Astrocyte (in vitro differentiated cells and primary cell): Measurements from ENCODE around the gene TMEM92. TPM values are rescaled to one million over a fixed set of nuclear protein-coding genes. Genes with fewer than 3 reads are reported as not detected.
A peak's percentile ranks its signal among the peaks of the same experiment; 100 is the strongest.

Source experiments
- DNase-seq: peaks from one replicate; pipeline ENCODE4 v3.0.0-alpha.2; 2010; ENCODE audit warnings: low read depth
- FAIRE-seq: peaks from 2 replicates; lab custom pipeline; 2011; peaks lifted over from hg19 to GRCh38; lab: Jason Lieb, UNC
- H2AFZ ChIP-seq: 2 replicates; pipeline ENCODE4 v1.6.0; 2012; ENCODE audit warnings: low read depth, low read length, inconsistent platforms
- H3K27ac ChIP-seq: 2 replicates; pipeline ENCODE4 v1.5.1; 2011; ENCODE audit warnings: low read depth, low read length, inconsistent platforms
- H3K27me3 ChIP-seq: 2 replicates; pipeline ENCODE4 v1.6.0; 2011; ENCODE audit warnings: low read length, inconsistent platforms; ENCODE audit not compliant: insufficient read depth
- H3K36me3 ChIP-seq: 2 replicates; pipeline ENCODE4 v1.5.1; 2011; ENCODE audit warnings: low read length, inconsistent platforms; ENCODE audit not compliant: insufficient read depth
- H3K4me1 ChIP-seq: 2 replicates; pipeline ENCODE4 v1.5.1; 2011; ENCODE audit warnings: low read length, inconsistent platforms; ENCODE audit not compliant: insufficient read depth
- H3K4me2 ChIP-seq: 2 replicates; pipeline ENCODE4 v1.6.0; 2012; ENCODE audit warnings: low read length, inconsistent platforms
- H3K4me3 ChIP-seq: 2 replicates; pipeline ENCODE4 v1.5.1; 2011; ENCODE audit warnings: low read depth, mild to moderate bottlenecking, low read length, inconsistent platforms; ENCODE audit not compliant: insufficient read depth
- H3K79me2 ChIP-seq: 2 replicates; pipeline ENCODE4 v1.6.0; 2012; ENCODE audit warnings: mild to moderate bottlenecking, low read length, inconsistent platforms; ENCODE audit not compliant: insufficient read depth
- H3K9ac ChIP-seq: 2 replicates; pipeline ENCODE4 v1.6.0; 2012; ENCODE audit warnings: mild to moderate bottlenecking, low read length, inconsistent platforms
- H3K9me3 ChIP-seq: 2 replicates; pipeline ENCODE4 v1.5.1; 2012; ENCODE audit warnings: low read depth, mild to moderate bottlenecking, low read length, inconsistent platforms; ENCODE audit not compliant: insufficient read depth
- H4K20me1 ChIP-seq: 2 replicates; pipeline ENCODE4 v1.6.0; 2012; ENCODE audit warnings: low read length, inconsistent platforms; ENCODE audit not compliant: insufficient read depth
- H3K27ac Mint-ChIP-seq: one replicate; pipeline ENCODE4 v1.8.0; 2021; ENCODE audit warnings: mild to moderate bottlenecking, mixed read lengths; ENCODE audit not compliant: unreplicated experiment
- H3K27me3 Mint-ChIP-seq: one replicate; pipeline ENCODE4 v1.8.0; 2021; ENCODE audit warnings: low read depth, mixed read lengths; ENCODE audit not compliant: unreplicated experiment
- H3K36me3 Mint-ChIP-seq: one replicate; pipeline ENCODE4 v1.8.0; 2021; ENCODE audit warnings: low read depth, mixed read lengths; ENCODE audit not compliant: unreplicated experiment
- H3K4me1 Mint-ChIP-seq: one replicate; pipeline ENCODE4 v1.8.0; 2021; ENCODE audit warnings: low read depth, mixed read lengths; ENCODE audit not compliant: unreplicated experiment
- H3K4me3 Mint-ChIP-seq: one replicate; pipeline ENCODE4 v1.8.0; 2021; ENCODE audit warnings: mild to moderate bottlenecking, moderate library complexity, mixed read lengths; ENCODE audit not compliant: unreplicated experiment
- H3K9me3 Mint-ChIP-seq: one replicate; pipeline ENCODE4 v1.8.0; 2021; ENCODE audit warnings: mild to moderate bottlenecking, mixed read lengths; ENCODE audit not compliant: unreplicated experiment
- EZH2 ChIP-seq: IDR thresholded peaks from 2 replicates; pipeline ENCODE4 v1.6.1; 2012; ENCODE audit warnings: mild to moderate bottlenecking, low read length, inconsistent platforms; ENCODE audit not compliant: insufficient read depth
- total RNA-seq: library from RNA; stranded (reverse); gene quantifications from 2 replicates; pipeline ENCODE4 v1.2.1, GENCODE V29; 2021
- TF ChIP-seq, protein P1 (sequence below): IDR thresholded peaks from 2 replicates; pipeline ENCODE4 v1.5.1; 2011; ENCODE audit warnings: low read depth, mild to moderate bottlenecking, inconsistent platforms, low read length, moderate library complexity; ENCODE audit not compliant: insufficient read depth

Gene TMEM92
- total RNA-seq, 1 donor from 2014 or later: 18.3 TPM

- Histone ChIP-seq H3K36me3 (no peaks in the 10 kb centered on the region), H3K4me1 (peaks cover 56% of the 10 kb centered on the region), H3K4me2 (peak overlapping the region; percentile 90), H3K9ac (peak overlapping the region; percentile 87), H3K79me2 (peaks cover 39% of the 10 kb centered on the region), H2AFZ (peak overlapping the region; percentile 29), H3K27me3 (no peaks in the 10 kb centered on the region), H3K27ac (peak overlapping the region; percentile 70), H3K4me3 (no peak overlapping the region), H3K9me3 (no peaks in the 10 kb centered on the region), H4K20me1 (no peaks in the 10 kb centered on the region)
- Mint-ChIP-seq H3K36me3 (peaks cover 4% of the 10 kb centered on the region), H3K4me1 (peaks cover 50% of the 10 kb centered on the region), H3K27ac (no peak overlapping the region), H3K4me3 (peak overlapping the region; percentile 85), H3K27me3 (no peaks in the 10 kb centered on the region), H3K9me3 (no peaks in the 10 kb centered on the region)
- DNase-seq (no peak), FAIRE-seq (no peak)
- no peak for TF ChIP-seq EZH2
- TF ChIP-seq, protein P1, sequence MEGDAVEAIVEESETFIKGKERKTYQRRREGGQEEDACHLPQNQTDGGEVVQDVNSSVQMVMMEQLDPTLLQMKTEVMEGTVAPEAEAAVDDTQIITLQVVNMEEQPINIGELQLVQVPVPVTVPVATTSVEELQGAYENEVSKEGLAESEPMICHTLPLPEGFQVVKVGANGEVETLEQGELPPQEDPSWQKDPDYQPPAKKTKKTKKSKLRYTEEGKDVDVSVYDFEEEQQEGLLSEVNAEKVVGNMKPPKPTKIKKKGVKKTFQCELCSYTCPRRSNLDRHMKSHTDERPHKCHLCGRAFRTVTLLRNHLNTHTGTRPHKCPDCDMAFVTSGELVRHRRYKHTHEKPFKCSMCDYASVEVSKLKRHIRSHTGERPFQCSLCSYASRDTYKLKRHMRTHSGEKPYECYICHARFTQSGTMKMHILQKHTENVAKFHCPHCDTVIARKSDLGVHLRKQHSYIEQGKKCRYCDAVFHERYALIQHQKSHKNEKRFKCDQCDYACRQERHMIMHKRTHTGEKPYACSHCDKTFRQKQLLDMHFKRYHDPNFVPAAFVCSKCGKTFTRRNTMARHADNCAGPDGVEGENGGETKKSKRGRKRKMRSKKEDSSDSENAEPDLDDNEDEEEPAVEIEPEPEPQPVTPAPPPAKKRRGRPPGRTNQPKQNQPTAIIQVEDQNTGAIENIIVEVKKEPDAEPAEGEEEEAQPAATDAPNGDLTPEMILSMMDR: no peak
Observed at GRCh38 chr17:50273654-50274040, 619 bp upstream of the TMEM92 start.

GRCh38 chr17:50274897-50275221, 593 bp downstream of the TMEM92 start:
- H3K79me2 ChIP-seq: peaks cover 28% of the 10 kb centered on the region
- Mint-ChIP-seq H3K4me3 (peak overlapping the region; percentile 85), H3K4me1 (peaks cover 47% of the 10 kb centered on the region), H3K27ac (no peak overlapping the region), H3K9me3 (no peaks in the 10 kb centered on the region), H3K36me3 (peaks cover 8% of the 10 kb centered on the region), H3K27me3 (no peaks in the 10 kb centered on the region)
- no peak for DNase-seq
- no peak overlapping the region for H3K4me3 ChIP-seq
- TF ChIP-seq, protein P1: no peak
- no peak for TF ChIP-seq EZH2
- no peaks in the 10 kb centered on the region for H3K27me3 ChIP-seq
- H3K9ac ChIP-seq: peak overlapping the region; percentile 10
- peak overlapping the region; percentile 51 for H3K4me2 ChIP-seq
- H3K4me1 ChIP-seq: peaks cover 57% of the 10 kb centered on the region
- H3K36me3 ChIP-seq: no peaks in the 10 kb centered on the region
- FAIRE-seq: no peak
- no peaks in the 10 kb centered on the region for H4K20me1 ChIP-seq
- H2AFZ ChIP-seq: no peak overlapping the region
- H3K27ac ChIP-seq: no peak overlapping the region
- H3K9me3 ChIP-seq: no peaks in the 10 kb centered on the region

DNA sequence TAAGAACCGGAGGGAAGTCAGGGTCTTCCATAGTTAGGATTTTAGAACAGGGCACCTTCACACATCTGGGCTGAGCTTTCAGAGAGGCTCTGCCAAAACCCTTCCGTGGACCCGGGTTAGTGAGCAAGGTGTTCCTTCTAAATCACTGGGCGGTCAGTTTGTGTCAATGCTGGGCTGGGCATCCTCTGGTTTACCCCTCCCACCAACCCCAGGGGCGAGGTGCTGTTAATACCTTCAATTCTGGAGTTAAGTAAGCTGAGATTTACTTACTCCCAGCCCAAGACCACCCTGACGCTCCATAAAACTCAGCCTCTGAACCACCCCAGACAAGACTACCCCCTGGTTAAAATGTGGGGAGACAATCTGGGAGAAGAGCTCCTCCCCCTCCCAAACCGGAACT, 1.0 kb downstream of the TMEM92 start:
- no peaks in the 10 kb centered on the region for H4K20me1 ChIP-seq
- Mint-ChIP-seq H3K36me3 (peaks cover 10% of the 10 kb centered on the region), H3K27me3 (no peaks in the 10 kb centered on the region), H3K27ac (no peak overlapping the region), H3K9me3 (no peaks in the 10 kb centered on the region), H3K4me3 (peak overlapping the region; percentile 85), H3K4me1 (peaks cover 45% of the 10 kb centered on the region)
- H3K9ac ChIP-seq: no peak overlapping the region
- no peaks in the 10 kb centered on the region for H3K36me3 ChIP-seq
- H3K4me3 ChIP-seq: no peak overlapping the region
- no peak for TF ChIP-seq EZH2
- TF ChIP-seq, protein P1: no peak
- no peaks in the 10 kb centered on the region for H3K9me3 ChIP-seq
- peaks cover 24% of the 10 kb centered on the region for H3K79me2 ChIP-seq
- no peak for FAIRE-seq
- H3K27ac ChIP-seq: no peak overlapping the region
- H2AFZ ChIP-seq: no peak overlapping the region
- H3K4me2 ChIP-seq: no peak overlapping the region
- no peak for DNase-seq
- no peaks in the 10 kb centered on the region for H3K27me3 ChIP-seq
- H3K4me1 ChIP-seq: peaks cover 54% of the 10 kb centered on the region
